DMS53 treated with DMSO at 0.1 percent for 48 hours (cell line): ENCODE data around the gene CCDC196.
A peak's percentile ranks its signal among the peaks of the same experiment; 100 is the strongest.
"Not testable (repeated sequence)": the region's sequence is repeated elsewhere in the genome, so short reads cannot be mapped to it uniquely, and the experiment has no call there.

Experiments used
- DNase-seq: peaks from one replicate; lab custom pipeline; 2025; ENCODE audit not compliant: unreplicated experiment; lab: John Stamatoyannopoulos, UW

CCDC196 gene

DNA sequence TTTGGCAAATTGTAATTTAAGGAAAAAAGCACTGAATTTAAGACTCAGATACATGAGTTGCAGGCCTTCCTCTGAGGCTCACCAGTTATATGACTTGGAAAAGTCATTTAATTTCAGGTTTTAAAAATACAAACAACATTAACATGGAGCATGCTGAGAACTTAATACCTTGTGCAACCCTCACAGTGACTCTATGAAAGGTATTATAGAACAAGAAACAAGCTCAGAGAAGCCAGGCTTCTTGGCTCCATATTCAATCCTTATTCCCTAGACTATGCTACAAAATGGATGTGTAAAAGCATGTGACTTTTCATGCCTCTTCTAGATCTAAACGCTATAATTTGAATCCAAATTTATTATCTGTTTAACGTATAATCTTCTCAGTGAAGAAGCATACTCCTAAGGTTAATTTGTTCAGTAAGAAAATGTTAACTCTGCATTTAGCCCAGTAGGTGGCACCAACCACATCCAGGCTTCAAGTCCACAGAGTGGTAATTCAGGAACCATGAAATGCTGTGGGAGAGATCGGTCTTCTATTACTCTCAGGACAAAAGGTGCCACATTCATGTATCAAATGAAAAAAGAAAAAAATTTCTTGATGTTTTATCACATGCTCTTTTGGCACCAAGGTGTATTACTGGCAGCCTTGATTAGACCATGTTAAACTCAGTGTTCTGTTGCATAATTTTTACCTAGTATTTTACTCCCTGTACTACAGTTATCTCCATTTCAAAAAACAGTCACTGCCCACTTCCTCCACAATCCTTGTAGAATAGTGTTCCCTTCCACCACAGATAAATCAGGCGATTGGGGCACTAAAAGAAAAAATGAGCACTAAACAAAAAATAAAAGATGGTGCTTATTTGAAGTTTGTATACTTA lies 9.3 kb downstream of the CCDC196 start:
- DNase-seq = peak; percentile 59

- no peak for DNase-seq
These were observed 10.1 kb downstream of the CCDC196 start for GRCh38 chr14:66496188-66496807.

GRCh38 chr14:66496911-66497310 lies 10.7 kb downstream of the CCDC196 start:
- DNase-seq = no peak

DNA sequence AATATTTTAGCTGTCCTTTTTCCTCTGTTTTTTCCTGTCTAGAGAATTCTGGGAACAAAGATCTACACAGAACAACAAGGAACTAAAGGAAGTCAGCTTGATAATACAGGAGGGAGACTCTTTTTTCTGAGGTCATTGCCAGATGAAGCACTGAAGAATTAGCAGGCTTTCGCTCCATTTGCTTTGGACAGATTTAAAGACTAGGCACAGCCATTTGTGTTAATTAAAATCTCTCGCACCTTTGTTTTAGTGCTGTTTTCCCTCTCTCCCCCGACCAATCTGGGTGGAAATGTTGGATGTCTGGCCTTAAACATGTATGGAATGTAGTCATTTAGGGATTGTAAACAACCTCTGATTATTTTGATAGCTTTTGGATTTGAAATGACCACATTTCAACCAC lies 12.1 kb downstream of the CCDC196 start:
- no peak for DNase-seq

GRCh38 chr14:66501592-66501991 lies 15.4 kb downstream of the CCDC196 start:
- no peak for DNase-seq

- DNase-seq = not testable (repeated sequence)
These were observed 16.7 kb downstream of the CCDC196 start for GRCh38 chr14:66502836-66503235.

DNA sequence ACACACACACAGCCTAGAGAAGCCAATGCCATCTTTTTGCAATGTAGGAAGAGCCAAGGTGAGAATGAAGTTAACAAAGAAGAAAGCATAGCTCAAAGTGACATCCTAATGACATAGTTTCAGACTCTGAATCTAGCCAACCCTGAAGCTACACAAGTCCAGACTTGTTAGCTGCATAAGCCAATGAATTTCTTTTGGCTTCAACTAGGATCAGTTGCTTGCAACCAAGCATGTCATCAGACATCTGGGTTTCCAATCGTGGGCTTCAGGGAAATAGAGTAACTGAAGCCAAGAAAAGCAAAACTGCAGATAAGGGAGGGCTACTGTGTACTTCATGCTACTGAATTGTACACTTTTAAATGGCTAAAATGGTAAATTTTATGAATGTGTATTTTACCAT lies 17.4 kb downstream of the CCDC196 start:
- no peak for DNase-seq

GRCh38 chr14:66507181-66507721 lies 21.1 kb downstream of the CCDC196 start:
- peak; percentile 74 for DNase-seq

DNA sequence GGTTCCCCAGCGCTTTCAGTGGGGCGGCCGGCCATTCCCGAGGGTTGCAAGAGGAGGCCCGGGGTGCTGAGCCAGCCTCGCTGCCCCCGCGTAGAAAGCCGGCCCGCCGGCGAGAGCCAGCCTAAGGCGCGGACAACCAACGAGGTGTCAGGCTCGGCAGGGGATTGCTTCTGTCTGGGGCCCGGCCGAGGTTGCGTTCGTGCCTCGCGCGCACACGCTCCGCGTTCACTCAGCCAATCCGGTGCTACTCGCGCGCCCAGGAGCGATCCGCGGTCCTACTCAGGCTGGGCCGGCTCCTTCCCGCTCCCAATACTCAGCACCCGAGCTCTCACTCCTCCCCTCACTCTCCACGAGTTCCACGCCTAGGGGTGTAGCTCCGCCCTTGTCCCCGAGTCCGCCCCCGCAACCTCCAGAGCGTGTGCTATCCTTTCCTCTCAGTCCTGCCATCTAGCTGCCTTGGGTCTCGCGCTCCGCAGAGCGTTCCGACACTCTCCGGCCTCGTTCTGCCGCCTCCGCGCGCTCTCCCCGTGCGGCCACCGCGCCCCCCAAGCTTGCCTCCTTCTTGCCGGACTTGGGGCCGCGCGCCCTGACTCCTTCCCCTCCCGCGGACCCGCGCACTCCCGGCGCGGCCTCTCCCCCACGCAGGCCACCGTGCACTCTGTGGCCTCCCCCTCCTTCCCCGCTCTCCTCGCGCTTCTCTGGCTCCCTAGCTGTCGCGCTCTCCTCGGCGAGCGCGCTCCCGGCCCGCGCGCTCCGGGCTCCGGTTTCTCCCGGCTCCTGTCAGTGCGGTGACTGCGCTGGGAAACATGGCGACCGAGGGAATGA lies 21.8 kb downstream of the CCDC196 start, which contains the start of gene GPHN:
TSS of gene GPHN (plus strand) at position 426 of the 825 bp plus-strand sequence.
- peak; percentile 91 for DNase-seq

DNA sequence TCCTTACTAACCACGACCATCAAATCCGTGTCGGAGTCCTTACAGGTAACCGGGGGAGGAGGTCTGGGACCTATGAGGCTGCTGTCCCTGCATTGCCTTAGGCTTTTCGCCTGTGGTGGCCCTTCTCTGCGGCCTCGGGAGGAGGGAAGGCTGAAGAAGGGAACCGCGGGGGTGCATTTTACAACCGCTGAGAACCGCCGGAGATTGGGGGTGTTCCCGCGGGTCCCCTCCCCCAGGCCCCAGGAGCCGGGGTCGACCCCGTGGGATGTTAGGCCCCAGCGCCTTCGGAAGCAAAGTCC lies 22.3 kb downstream of the CCDC196 start:
- DNase-seq = no peak

GRCh38 chr14:66508846-66509621 lies 22.9 kb downstream of the CCDC196 start:
- DNase-seq = no peak

DNA sequence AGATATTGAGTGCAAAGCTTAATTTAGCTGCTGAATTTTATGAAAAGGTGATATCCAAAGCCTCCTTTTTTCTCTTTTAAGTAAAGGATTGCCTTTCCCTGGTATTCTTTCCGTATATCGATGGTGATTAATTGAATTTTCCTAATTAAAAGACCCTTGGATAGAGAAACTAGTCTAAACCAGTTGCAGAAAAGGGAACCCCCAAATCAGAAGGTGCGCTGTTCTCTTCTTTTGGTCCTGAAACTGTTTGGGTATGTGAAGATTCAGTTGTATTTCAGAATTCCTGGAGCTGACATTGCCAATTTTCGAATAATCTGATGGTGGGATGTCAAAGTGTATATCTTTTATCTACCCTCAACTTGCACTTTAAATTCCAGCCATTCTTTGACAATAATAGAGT lies 23.7 kb downstream of the CCDC196 start:
- no peak for DNase-seq

DNA sequence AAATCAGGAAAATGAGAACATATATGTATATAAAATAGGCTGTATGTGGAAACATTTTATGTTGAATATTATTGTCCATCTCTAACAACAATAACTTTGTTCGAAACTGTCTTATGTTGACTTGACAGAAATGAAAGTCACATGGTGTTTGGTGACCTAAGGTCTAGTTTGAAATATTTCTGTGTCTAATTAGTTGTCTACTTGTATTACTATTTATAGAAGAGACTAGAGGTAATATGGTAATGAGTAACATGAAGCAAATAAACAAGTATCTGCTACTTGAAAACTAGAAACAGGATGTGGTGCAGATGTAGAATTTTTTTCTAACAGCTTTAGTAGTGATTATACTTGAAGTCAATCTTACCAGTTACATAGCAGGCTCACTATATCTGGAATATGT lies 25.7 kb downstream of the CCDC196 start:
- no peak for DNase-seq

DNA sequence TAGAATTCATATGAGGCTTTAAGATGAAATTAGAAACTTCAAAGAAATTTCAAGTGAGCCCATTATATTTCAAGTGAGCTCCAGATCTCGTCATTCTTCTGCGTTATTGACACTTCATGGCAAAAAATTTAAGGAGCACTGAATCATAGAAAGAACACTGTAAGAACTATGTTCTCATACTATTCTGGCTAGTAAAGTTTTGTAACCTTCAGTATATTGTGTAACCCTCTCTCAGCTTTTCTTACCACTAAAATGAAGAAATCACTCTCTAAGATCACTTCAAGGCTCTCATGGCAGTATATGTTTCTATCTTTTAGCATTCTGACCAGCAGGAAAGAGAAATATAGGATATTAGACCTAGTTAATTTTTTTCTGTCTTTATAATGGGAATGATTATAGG lies 28.0 kb downstream of the CCDC196 start:
- no peak for DNase-seq

- DNase-seq = no peak
These were observed 44.4 kb downstream of the CCDC196 start for GRCh38 chr14:66530526-66530925.

DNA sequence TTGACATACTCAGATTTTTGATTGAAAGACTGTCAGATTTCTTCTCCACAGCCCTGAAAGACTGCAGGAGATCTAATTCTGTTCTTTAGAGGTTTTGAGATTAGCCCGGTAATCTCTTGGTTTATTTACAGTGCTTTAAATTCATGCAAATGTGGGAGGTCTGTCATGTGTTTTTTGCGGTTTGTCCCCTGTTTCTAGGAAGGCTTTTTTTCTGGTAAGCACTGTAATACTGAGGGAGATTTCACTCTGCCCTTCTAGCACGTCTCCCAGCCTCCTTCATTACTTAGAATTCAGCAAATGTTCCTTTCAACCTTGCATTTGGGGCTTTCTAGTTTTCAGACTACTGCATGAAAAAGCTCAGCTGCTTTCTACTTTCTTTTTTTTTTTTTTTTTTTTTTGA lies 52.9 kb downstream of the CCDC196 start:
- no peak for DNase-seq

DNA sequence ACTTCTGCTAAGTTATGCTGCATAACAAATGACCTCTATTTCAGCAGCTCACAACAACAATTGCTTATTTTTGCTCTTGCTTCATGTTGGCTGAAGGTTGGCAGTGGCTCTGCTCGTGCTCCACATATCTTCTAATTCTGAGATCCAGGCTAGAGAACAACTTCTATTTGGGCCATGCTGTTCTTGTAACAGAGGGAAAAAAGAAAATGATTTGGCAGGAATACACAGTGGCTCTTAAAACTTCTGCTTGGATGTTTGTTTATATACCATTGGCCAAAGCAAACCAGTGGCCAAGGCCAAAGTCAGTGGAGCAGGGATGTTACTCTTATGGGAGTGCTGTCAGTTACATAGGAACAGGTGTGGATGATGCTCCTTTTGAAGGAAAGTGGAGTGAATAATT lies 53.9 kb downstream of the CCDC196 start:
- no peak for DNase-seq

GRCh38 chr14:66541627-66542026 lies 55.5 kb downstream of the CCDC196 start:
- DNase-seq = no peak

DNA sequence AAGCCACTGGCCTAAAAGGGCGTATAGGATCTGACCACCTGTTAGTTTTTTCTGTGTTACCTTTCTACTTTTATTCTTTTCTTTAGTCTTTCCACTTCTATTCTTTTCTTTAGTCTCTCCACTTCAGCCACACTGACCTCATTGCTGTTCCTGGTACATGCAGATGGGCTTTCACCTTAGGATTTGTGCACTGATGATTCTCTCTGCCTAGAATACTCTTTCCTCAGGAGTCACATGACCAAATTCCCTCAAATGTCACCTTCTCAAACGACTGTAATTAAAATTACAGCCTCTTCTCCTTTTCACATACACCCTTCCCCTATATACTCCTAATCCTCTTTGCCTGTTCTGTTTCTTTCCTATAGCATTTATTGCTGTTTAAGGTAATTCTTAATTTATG lies 57.8 kb downstream of the CCDC196 start:
- DNase-seq = no peak

DNA sequence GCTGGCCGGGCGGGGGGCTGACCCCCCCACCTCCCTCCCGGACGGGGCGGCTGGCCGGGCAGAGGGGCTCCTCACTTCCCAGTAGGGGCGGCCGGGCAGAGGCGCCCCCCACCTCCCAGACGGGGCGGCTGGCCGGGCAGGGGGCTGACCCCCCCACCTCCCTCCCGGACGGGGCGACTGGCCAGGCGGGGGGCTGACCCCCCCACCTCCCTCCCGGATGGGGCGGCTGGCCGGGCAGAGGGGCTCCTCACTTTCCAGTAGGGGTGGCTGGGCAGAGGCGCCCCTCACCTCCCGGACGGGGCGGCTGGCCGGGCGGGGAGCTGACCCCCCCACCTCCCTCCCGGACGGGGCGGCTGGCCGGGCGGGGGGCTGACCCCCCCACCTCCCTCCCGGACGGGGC lies 59.0 kb downstream of the CCDC196 start:
- not testable (repeated sequence) for DNase-seq

DNA sequence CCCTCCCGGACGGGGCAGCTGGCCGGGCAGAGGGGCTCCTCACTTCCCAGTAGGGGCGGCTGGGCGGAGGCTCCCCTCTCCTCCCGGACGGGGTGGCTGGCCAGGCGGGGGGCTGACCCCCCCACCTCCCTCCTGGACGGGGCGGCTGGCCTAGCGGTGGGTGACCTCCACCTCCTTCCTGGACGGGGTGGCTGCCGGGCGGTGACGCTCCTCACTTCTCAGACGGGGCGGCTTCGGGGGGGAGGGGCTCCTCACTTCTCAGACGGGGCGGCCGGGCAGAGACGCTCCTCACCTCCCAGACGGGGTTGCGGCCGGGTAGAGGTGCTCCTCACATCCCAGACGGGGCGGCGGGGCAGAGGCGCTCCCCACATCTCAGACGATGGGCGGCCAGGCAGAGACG lies 59.6 kb downstream of the CCDC196 start:
- not testable (repeated sequence) for DNase-seq
